GM18861 (cell line): Measurements from ENCODE around the gene ZFAND6.

Experiments
- ATAC-seq: cut with Tn5 transposase; IDR thresholded peaks from one replicate; pipeline ENCODE4 v1.9.1; 2021; ENCODE audit not compliant: unreplicated experiment

ZFAND6 gene

GRCh38 chr15:80167936-80168335, 108.5 kb downstream of the ZFAND6 start:
- ATAC-seq: no peak

- no peak for ATAC-seq
These were observed 108.9 kb downstream of the ZFAND6 start for GRCh38 chr15:80168421-80168820.

GRCh38 chr15:80169768-80170357, 110.4 kb downstream of the ZFAND6 start:
- ATAC-seq: no peak

- ATAC-seq: no peak
These were observed 111.1 kb downstream of the ZFAND6 start for GRCh38 chr15:80170596-80170995.

GRCh38 chr15:80171787-80172186, 112.3 kb downstream of the ZFAND6 start:
- no peak for ATAC-seq

- ATAC-seq: no peak
These were observed 112.9 kb downstream of the ZFAND6 start for GRCh38 chr15:80172401-80172800.

- ATAC-seq: peak; percentile 62
These were observed 113.7 kb downstream of the ZFAND6 start for GRCh38 chr15:80173022-80173759.

GRCh38 chr15:80174017-80174746, 114.7 kb downstream of the ZFAND6 start:
- no peak for ATAC-seq

- no peak for ATAC-seq
These were observed 116.0 kb downstream of the ZFAND6 start for GRCh38 chr15:80175436-80175835.

- no peak for ATAC-seq
These were observed 117.0 kb downstream of the ZFAND6 start for GRCh38 chr15:80176443-80176842.

GRCh38 chr15:80177156-80177555, 117.7 kb downstream of the ZFAND6 start:
- ATAC-seq: no peak

GRCh38 chr15:80179025-80179759, 119.7 kb downstream of the ZFAND6 start:
- ATAC-seq: no peak

- ATAC-seq: no peak
These were observed 120.5 kb downstream of the ZFAND6 start for GRCh38 chr15:80179935-80180334.

GRCh38 chr15:80180468-80180867, 121.0 kb downstream of the ZFAND6 start:
- no peak for ATAC-seq

- ATAC-seq: no peak
These were observed 121.5 kb downstream of the ZFAND6 start for GRCh38 chr15:80180986-80181385.

GRCh38 chr15:80182611-80183261, 123.3 kb downstream of the ZFAND6 start:
- no peak for ATAC-seq

GRCh38 chr15:80183306-80183705, 123.8 kb downstream of the ZFAND6 start:
- no peak for ATAC-seq

GRCh38 chr15:80183886-80184285, 124.4 kb downstream of the ZFAND6 start:
- no peak for ATAC-seq

- no peak for ATAC-seq
These were observed 125.1 kb downstream of the ZFAND6 start for GRCh38 chr15:80184554-80184953.

GRCh38 chr15:80185152-80185551, 125.7 kb downstream of the ZFAND6 start:
- no peak for ATAC-seq

GRCh38 chr15:80186066-80186465, 126.6 kb downstream of the ZFAND6 start:
- ATAC-seq: no peak
